Immature natural killer cell (primary cell): ENCODE data around the gene CYTH3. TPM values are rescaled to one million over a fixed set of nuclear protein-coding genes. Genes with fewer than 3 reads are reported as not detected.

Experiments used
- DNase-seq, 3 donors: peaks; one replicate each; pipeline ENCODE4 v3.0.0; 2022; ENCODE audit warnings: mixed read lengths in 1 of 3
- H3K27ac Mint-ChIP-seq, 6 donors: one replicate each; pipeline ENCODE4 v1.8.0; 2020; ENCODE audit warnings: mixed read lengths in 6 of 6, mild to moderate bottlenecking in 5 of 6, inconsistent platforms in 4 of 6, moderate library complexity in 3 of 6
- H3K27me3 Mint-ChIP-seq, 3 donors: one replicate each; pipeline ENCODE4 v1.8.0; 2020 to 2021; ENCODE audit warnings: low read depth in 3 of 3, mild to moderate bottlenecking in 3 of 3, mixed read lengths in 3 of 3, moderate library complexity in 3 of 3, inconsistent platforms in 1 of 3
- H3K36me3 Mint-ChIP-seq, 3 donors: one replicate each; pipeline ENCODE4 v1.8.0; 2020; ENCODE audit warnings: mixed read lengths in 3 of 3, inconsistent platforms in 2 of 3, mild to moderate bottlenecking in 2 of 3
- H3K4me1 Mint-ChIP-seq, 2 donors: one replicate each; pipeline ENCODE4 v1.8.0; 2020; ENCODE audit warnings: inconsistent platforms in 2 of 2, mild to moderate bottlenecking in 2 of 2, mixed read lengths in 2 of 2, moderate library complexity in 1 of 2
- H3K4me3 Mint-ChIP-seq, 5 donors: one replicate each; pipeline ENCODE4 v1.8.0; 2020; ENCODE audit warnings: mild to moderate bottlenecking in 5 of 5, mixed read lengths in 5 of 5, inconsistent platforms in 3 of 5, moderate library complexity in 3 of 5
- H3K9me3 Mint-ChIP-seq, 6 donors: one replicate each; pipeline ENCODE4 v1.8.0; 2020; ENCODE audit warnings: mild to moderate bottlenecking in 6 of 6, mixed read lengths in 6 of 6, inconsistent platforms in 4 of 6, moderate library complexity in 3 of 6
- polyA plus RNA-seq, 3 donors: library from polyadenylated mRNA; unstranded; fragments of 300-500 nt; fragmentation: Illumina TruSeq; gene quantifications; one replicate each; pipeline ENCODE4 v1.2.3, GENCODE V29; 2021

CYTH3 gene
- polyA plus RNA-seq, 3 donors from 2014 or later, result 1.2 to 19.3 (median 5.8) TPM

DNA sequence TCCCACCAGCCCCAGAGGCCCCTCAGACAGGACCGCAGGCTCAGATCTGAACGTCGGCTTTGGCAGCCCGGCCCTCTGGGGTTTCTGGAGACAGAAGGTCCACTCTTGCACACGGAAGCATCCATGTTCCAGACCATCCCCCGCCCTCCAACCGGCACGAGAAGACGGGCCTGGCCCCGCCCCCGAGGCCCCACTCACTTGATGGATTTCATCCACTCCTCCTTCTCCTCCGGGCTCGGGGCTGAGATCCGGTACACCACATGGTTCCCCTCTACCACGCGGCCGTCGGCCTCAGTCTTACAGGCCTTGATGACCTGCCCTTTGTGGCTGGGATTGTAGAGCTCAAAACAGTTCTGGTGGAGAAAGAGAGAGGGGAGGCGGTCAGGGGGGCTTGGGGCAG, 107.3 kb downstream of the CYTH3 start:
- Mint-ChIP-seq H3K27ac (no peak overlapping the region), H3K4me1 (peaks cover 4 to 11% of the 10 kb centered on the region in 2 donors), H3K27me3 (peaks cover 0 to 6% (median 0%) of the 10 kb centered on the region in 3 donors), H3K9me3 (no peaks in the 10 kb centered on the region), H3K4me3 (no peak overlapping the region), H3K36me3 (peaks cover 3 to 20% (median 19%) of the 10 kb centered on the region in 3 donors)
- DNase-seq, result no peak

DNA sequence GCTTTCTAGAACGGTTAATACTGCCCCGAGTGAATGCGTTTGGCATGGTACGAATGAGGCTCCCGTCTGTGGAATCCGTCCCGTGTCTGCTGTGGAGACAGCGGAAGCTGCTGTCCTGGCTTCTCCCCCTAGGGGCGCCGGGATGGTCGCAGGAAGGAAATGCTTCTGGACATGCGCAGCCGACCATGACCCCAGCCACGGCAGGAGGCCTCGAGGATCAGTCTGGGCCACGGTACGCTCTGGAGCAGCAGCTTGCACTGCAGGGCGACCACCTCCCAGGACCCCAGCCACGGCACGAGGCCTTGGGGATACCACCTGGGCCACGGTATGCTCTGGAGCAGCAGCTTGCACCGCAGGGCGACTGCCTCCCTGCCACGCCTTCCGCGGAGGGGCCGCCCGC, 107.9 kb downstream of the CYTH3 start:
- H3K9me3 Mint-ChIP-seq, result no peaks in the 10 kb centered on the region
- no peak for DNase-seq
- peaks cover 0 to 6% (median 0%) of the 10 kb centered on the region in 3 donors for H3K27me3 Mint-ChIP-seq
- no peak overlapping the region for H3K27ac Mint-ChIP-seq
- H3K36me3 Mint-ChIP-seq, result peaks cover 3 to 16% (median 15%) of the 10 kb centered on the region in 3 donors
- no peak overlapping the region for H3K4me3 Mint-ChIP-seq
- peaks cover 1 to 11% of the 10 kb centered on the region in 2 donors for H3K4me1 Mint-ChIP-seq

DNA sequence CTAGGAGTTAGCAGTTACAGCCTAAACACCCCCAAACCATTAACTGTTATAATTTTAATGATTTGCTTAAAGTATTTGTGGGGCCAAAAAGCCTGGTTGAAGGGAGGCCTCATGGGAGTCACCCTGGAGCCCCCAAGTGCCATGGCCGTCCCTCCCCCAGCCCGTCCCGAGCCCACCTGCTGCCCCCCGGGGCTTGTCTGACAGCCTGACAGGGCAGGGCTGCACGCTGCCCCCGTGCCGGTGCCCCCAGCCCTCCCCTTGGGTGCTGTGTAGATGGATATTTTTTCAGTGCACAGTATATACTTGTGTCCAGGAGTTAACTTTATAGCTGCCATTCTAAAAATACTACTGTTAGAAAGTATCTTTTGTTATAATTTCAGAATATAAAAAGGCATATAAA, 108.4 kb downstream of the CYTH3 start:
- no peaks in the 10 kb centered on the region for H3K9me3 Mint-ChIP-seq
- no peak overlapping the region for H3K4me3 Mint-ChIP-seq
- H3K4me1 Mint-ChIP-seq, result peaks cover 1 to 11% of the 10 kb centered on the region in 2 donors
- no peak for DNase-seq
- H3K27ac Mint-ChIP-seq, result no peak overlapping the region
- H3K36me3 Mint-ChIP-seq, result peaks cover 3 to 16% (median 15%) of the 10 kb centered on the region in 3 donors
- peaks cover 0 to 6% (median 0%) of the 10 kb centered on the region in 3 donors for H3K27me3 Mint-ChIP-seq

DNA sequence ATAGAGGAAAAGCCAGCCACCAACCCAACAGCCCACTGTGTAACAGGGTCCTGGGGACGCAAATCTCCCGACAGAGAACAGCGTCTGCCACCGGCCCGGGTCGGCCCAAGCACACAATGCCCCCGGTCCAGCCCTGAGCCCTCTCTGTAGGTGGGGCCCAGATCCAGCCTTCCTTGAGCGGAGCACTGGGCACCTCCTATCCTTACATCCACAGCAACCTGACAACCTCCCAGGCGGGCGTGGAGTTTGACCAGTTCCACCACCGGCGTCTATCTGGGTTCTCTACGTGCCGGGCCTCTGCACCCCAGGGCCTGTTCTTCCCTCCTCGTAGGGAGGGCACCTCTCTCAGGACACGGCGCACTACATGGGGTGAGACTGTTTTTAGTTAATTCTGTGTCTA, 109.0 kb downstream of the CYTH3 start:
- no peak for DNase-seq
- H3K27ac Mint-ChIP-seq, result peak overlapping the region in 1 of 6 donors; percentile 81
- peaks cover 1 to 11% of the 10 kb centered on the region in 2 donors for H3K4me1 Mint-ChIP-seq
- peaks cover 0 to 6% (median 0%) of the 10 kb centered on the region in 3 donors for H3K27me3 Mint-ChIP-seq
- H3K9me3 Mint-ChIP-seq, result no peaks in the 10 kb centered on the region
- peaks cover 3 to 16% (median 15%) of the 10 kb centered on the region in 3 donors for H3K36me3 Mint-ChIP-seq
- H3K4me3 Mint-ChIP-seq, result no peak overlapping the region

DNA sequence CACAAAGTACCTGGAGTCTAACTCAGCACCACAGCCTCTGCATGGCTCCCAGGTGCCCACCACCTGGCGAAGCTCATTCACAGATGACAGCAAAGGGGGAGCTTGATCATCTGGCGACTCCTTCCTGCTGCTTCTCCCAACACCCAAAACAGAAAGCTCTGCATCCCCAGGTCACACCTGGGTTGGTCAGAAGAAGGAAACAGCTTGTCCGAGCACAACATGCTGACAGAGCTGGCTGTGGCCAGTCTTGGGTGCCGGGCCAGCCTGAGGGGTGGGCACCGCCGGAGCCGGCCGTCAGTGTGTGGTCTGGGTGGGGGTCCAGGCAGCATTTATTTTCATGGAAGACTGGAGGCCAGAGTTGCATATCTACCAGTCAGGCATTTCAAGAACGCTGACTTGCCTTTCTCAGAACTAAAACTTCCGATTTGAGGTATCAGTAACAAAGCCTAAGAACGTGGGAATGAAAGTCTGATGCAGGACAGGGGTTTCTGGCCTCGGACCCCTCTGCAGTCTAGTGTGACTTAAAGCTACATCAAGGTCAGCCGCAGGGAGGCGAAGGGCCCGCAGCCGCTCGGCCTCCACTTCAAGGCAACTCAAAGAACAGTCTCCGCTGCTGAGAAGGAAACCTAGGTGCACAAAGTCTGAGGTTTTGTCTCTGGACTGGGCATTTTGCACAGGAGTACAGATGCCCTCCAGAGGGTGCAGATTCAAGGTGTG, 109.6 kb downstream of the CYTH3 start:
- Mint-ChIP-seq H3K36me3 (peaks cover 3 to 17% (median 15%) of the 10 kb centered on the region in 3 donors), H3K4me1 (peaks cover 1 to 11% of the 10 kb centered on the region in 2 donors), H3K27ac (peak overlapping the region in 2 of 6 donors; percentile 53 to 81), H3K4me3 (no peak overlapping the region), H3K9me3 (no peaks in the 10 kb centered on the region), H3K27me3 (peaks cover 0 to 4% (median 0%) of the 10 kb centered on the region in 3 donors)
- no peak for DNase-seq

DNA sequence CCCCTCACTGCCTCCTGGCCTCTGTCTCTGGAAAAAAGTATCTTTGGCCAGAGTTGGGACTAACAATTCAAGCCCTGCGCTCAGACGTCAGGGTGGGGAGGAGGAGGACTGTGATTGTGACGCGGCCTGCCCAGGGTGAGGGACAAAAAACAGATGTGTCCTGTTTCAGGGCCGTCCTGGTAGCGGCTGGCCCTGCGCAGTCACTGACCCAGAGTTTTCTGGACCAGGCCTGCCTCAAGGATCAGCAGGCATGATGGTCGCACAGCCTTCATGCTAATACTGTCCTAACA, 110.1 kb downstream of the CYTH3 start:
- peaks cover 0 to 4% (median 3%) of the 10 kb centered on the region in 3 donors for H3K27me3 Mint-ChIP-seq
- no peak overlapping the region for H3K4me3 Mint-ChIP-seq
- peaks cover 3 to 20% (median 15%) of the 10 kb centered on the region in 3 donors for H3K36me3 Mint-ChIP-seq
- H3K9me3 Mint-ChIP-seq, result no peaks in the 10 kb centered on the region
- H3K27ac Mint-ChIP-seq, result no peak overlapping the region
- DNase-seq, result no peak
- H3K4me1 Mint-ChIP-seq, result peaks cover 1 to 11% of the 10 kb centered on the region in 2 donors

DNA sequence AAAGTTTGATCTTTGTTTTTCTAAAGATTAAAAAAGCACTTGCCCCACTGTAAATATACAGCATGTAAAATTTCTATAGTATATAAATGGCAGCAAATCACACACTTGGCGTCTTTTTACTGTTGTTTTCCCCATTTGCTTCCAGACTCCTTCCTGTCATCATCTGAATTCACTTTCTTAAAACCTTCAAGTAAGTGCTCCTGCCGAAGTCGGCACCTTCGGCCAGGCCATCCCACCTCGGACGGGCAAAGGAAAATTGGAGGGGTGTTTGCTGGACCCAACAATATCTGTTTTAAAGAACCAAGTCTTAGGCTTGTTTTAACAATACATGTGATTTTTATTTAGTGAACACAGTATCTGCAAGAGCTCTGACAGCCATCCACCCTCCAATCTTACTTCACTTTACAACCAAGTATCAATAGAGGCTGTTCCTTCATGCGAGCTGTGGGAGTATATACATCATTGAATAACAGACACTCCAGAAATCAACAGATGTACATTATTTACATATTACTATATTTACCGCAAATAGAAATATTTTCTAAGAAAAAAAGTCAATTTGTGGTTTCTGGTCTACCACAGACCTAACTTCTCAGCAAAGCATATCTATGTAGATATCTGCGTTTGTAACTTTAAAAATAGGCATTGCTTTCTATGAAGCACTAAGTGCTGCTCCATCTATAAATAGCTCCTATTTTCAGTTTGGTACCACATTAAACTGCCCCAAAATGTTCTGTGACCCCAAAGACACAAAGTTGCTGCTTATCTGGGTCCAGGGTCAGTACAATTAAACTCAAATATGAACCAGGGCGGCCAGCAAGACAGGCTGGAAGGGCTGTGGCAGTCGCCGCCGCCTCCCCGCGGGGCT, 110.7 kb downstream of the CYTH3 start:
- peak overlapping the region in 4 of 6 donors; percentile 3 to 55 (median 36) for H3K27ac Mint-ChIP-seq
- peaks cover 0 to 3% (median 0%) of the 10 kb centered on the region in 3 donors for H3K27me3 Mint-ChIP-seq
- H3K4me1 Mint-ChIP-seq, result peaks cover 1 to 11% of the 10 kb centered on the region in 2 donors
- no peaks in the 10 kb centered on the region for H3K9me3 Mint-ChIP-seq
- no peak overlapping the region for H3K4me3 Mint-ChIP-seq
- DNase-seq, result no peak
- H3K36me3 Mint-ChIP-seq, result peaks cover 5 to 22% (median 16%) of the 10 kb centered on the region in 3 donors

DNA sequence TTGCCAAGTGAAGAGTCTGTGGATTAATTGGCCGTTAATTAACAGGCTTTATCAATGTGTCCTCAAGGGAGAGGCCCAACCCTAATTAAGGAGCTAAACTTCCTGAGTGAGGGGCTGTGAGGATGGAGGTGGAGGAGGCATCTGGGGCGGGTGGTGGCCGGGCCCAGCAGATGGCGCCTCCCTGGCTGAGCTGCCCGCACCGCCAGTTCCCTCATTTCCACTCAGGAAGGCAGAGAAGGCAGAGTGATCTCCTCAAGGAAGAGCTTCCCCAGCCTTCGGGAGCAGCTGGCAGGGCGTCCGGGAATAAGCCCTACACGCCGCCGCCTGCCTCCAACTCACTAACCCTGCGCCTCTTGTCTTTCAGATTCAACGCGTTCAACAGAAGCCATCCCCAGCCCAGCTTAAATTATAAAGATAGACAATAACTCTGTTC, 112.2 kb downstream of the CYTH3 start:
- H3K27ac Mint-ChIP-seq, result peak overlapping the region in 2 of 6 donors; percentile 40 to 69
- DNase-seq, result no peak
- no peak overlapping the region for H3K4me3 Mint-ChIP-seq
- no peaks in the 10 kb centered on the region for H3K9me3 Mint-ChIP-seq
- peaks cover 15 to 31% (median 22%) of the 10 kb centered on the region in 3 donors for H3K36me3 Mint-ChIP-seq
- H3K4me1 Mint-ChIP-seq, result peaks cover 1 to 11% of the 10 kb centered on the region in 2 donors
- H3K27me3 Mint-ChIP-seq, result peaks cover 0 to 5% (median 0%) of the 10 kb centered on the region in 3 donors

DNA sequence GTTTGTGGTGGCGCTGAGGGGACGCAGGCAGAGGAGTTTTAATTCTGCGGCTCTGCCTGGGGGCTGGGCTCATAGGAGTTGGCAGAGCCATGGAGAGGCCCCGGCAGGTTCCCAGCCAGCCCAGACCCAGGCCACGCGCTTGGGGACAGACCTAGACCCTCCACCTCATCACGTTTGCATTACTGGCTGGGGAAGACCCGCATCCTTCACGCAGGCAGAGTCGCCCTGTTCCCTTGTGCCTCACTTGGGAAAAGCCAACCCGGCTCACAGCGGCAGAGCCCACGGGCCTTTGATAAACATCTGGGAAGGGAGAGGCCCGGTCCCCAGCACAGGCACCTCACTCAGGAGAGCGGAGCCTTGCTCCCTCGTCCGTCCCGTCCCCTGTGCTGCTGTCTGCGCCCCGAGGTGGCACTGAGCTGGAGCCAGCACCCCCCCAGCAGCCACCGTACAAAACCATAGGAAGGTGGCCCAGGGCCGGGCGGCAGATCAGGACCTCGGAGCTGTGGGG, 112.8 kb downstream of the CYTH3 start:
- peaks cover 0 to 5% (median 0%) of the 10 kb centered on the region in 3 donors for H3K27me3 Mint-ChIP-seq
- H3K36me3 Mint-ChIP-seq, result peaks cover 20 to 30% (median 27%) of the 10 kb centered on the region in 3 donors
- DNase-seq, result no peak
- H3K4me1 Mint-ChIP-seq, result peaks cover 1 to 11% of the 10 kb centered on the region in 2 donors
- H3K27ac Mint-ChIP-seq, result peak overlapping the region in 1 of 6 donors; percentile 7
- H3K4me3 Mint-ChIP-seq, result no peak overlapping the region
- no peaks in the 10 kb centered on the region for H3K9me3 Mint-ChIP-seq

DNA sequence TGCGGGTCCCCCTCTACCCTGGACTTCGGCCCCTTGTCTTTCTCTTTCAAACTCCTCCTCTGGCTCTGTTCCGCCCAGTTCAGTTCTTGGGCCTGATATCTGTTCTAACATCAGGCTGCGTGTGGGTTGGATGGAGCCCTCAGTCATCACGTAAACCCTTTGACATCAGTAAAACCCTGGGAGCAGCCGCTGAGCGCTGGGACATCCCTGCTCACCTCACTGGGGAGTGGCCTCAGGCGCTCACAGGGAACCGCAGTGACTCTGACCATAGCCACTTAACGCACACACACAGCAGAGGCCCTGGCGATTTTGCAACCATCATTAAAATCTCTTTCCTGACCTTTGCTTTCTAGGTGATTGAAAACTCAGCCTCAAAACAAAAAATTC, 113.3 kb downstream of the CYTH3 start:
- H3K27ac Mint-ChIP-seq, result no peak overlapping the region

DNA sequence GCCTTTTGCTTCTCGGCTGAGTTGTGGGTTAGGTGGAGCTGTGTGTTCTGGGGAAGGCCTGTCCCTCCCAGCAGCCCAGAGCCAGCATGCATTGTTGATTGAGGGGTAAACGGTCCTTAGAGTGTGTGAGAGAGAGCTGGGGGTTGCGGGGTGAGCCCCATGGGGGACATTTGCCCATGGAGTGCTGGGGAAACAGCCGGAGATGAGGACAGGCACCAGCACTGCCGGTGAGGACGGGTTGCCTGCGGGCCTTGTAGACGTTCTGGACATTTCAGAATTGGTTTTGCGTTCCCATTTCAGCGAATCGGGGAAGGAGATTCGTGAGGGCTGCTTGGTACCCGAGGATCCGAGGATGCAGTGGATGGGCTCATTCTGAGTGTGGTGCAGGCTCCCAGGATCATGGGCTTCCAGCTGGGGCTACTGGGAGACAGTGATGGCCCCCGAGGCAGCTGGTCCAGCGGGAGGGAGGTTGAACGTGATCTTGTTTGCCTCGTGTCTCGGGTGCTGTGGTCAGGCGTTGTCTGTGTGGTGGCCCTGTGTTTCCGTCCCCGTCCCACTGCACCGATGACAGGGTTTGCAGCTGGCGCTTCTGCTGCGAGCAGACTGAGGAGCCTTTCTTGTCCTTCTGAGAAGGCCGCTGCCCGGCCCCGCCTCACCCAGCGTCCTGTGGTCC, 113.9 kb downstream of the CYTH3 start:
- Mint-ChIP-seq H3K27ac (peak overlapping the region in 1 of 6 donors; percentile 64), H3K4me1 (peaks cover 1 to 11% of the 10 kb centered on the region in 2 donors), H3K4me3 (no peak overlapping the region), H3K9me3 (no peaks in the 10 kb centered on the region), H3K36me3 (peaks cover 20 to 30% (median 27%) of the 10 kb centered on the region in 3 donors), H3K27me3 (peaks cover 0 to 5% (median 0%) of the 10 kb centered on the region in 3 donors)
- no peak for DNase-seq

More for the DNA sequence above, 113.3 kb downstream of the CYTH3 start:
- H3K27me3 Mint-ChIP-seq, result peaks cover 0 to 5% (median 0%) of the 10 kb centered on the region in 3 donors
- H3K4me3 Mint-ChIP-seq, result no peak overlapping the region
- peaks cover 20 to 30% (median 27%) of the 10 kb centered on the region in 3 donors for H3K36me3 Mint-ChIP-seq
- H3K4me1 Mint-ChIP-seq, result peaks cover 1 to 11% of the 10 kb centered on the region in 2 donors
- DNase-seq, result no peak
- no peaks in the 10 kb centered on the region for H3K9me3 Mint-ChIP-seq

DNA sequence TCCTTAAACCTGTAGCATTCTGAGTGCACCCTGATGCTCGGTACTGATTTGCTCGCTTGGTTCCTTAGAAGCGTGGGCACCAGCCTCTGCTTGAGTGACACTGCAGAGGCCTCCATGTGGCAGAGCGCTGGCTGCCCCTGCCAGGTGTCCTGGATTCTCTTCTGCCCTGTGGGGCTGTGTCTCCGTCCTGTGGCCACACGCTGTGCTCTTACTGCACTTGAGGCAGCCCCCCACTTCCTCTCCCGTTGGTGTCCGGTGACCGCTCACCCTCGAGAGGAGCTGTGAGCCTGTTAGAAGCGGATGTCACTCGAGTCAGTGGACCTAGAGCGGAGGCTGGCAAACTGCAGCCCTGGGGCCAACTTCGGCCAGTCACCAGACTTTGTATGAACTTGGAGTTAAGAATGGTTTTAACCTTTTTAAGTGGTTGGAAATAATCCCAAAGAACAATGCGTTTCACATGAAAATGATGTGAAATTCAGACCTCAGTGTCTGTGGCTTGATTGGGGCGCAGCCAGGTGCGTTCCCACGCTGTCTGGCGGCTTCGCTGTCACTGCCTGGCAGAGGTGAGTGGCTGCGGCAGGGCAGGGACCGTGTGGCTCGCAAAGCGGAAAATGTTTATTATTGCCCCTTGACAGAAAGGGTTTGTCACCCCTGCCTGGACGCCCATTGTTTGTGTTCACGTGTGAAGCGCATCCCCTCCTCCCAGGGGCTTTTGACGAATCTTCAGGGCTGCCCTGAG, 114.6 kb downstream of the CYTH3 start:
- Mint-ChIP-seq H3K27ac (no peak overlapping the region), H3K4me1 (peaks cover 1 to 11% of the 10 kb centered on the region in 2 donors), H3K27me3 (peaks cover 0 to 5% (median 0%) of the 10 kb centered on the region in 3 donors), H3K4me3 (no peak overlapping the region), H3K36me3 (peaks cover 25 to 27% (median 26%) of the 10 kb centered on the region in 3 donors), H3K9me3 (no peaks in the 10 kb centered on the region)
- no peak for DNase-seq

DNA sequence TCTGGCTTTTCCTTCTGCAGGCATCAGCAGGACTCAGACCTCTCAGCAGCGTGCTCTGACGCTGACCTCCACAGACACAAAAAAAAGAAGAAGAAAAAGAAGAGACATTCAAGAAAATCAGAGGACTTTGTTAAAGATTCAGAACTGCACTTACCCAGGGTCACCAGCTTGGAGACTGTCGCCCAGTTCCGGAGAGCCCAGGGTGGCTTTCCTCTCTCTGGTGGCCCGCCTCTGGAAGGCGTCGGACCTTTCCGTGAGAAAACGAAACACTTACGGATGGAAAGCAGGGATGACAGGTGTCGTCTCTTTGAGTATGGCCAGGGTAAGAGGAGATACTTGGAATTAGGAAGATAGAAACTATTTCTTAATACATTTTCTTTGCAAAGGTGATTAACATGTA, 115.7 kb downstream of the CYTH3 start:
- Mint-ChIP-seq H3K27ac (peak overlapping the region in 1 of 6 donors; percentile 76), H3K36me3 (peaks cover 27 to 29% (median 28%) of the 10 kb centered on the region in 3 donors)

More for the DNA sequence above, 115.7 kb downstream of the CYTH3 start:
- Mint-ChIP-seq H3K9me3 (no peaks in the 10 kb centered on the region), H3K4me1 (peaks cover 0 to 7% of the 10 kb centered on the region in 2 donors), H3K4me3 (no peak overlapping the region), H3K27me3 (peaks cover 0 to 5% (median 0%) of the 10 kb centered on the region in 3 donors)
- DNase-seq, result no peak
